GM10266 (cell line): ENCODE measurements around the gene DRAM1.
A peak's percentile ranks its signal among the peaks of the same experiment; 100 is the strongest.
"Not testable (repeated sequence)": the region's sequence is repeated elsewhere in the genome, so short reads cannot be mapped to it uniquely, and the experiment has no call there.

Experiments
- DNase-seq: peaks from one replicate; pipeline ENCODE4 v3.0.0; 2012; ENCODE audit errors: extremely low spot score
- CTCF ChIP-seq: IDR thresholded peaks from 2 replicates; pipeline ENCODE4 v1.5.1; 2012; ENCODE audit warnings: mild to moderate bottlenecking, low read depth; ENCODE audit not compliant: control insufficient read depth, insufficient read depth; ENCODE audit errors: missing control alignments

The DRAM1 gene

GRCh38 chr12:101915841-101916240 lies 38.5 kb downstream of the DRAM1 start:
- no peak for DNase-seq
- no peak for TF ChIP-seq CTCF

GRCh38 chr12:101918805-101919204 lies 41.4 kb downstream of the DRAM1 start:
- DNase-seq: not testable (repeated sequence)

GRCh38 chr12:101919447-101919846 lies 42.1 kb downstream of the DRAM1 start:
- TF ChIP-seq CTCF: no peak
- no peak for DNase-seq

- TF ChIP-seq CTCF: no peak
- no peak for DNase-seq
Observed at GRCh38 chr12:101920906-101921305, 43.5 kb downstream of the DRAM1 start.

GRCh38 chr12:101923045-101923718 lies 45.8 kb downstream of the DRAM1 start:
- no peak for TF ChIP-seq CTCF
- DNase-seq: peak; percentile 19

GRCh38 chr12:101924618-101925017 lies 47.2 kb downstream of the DRAM1 start:
- no peak for DNase-seq

GRCh38 chr12:101925361-101925760 lies 48.0 kb downstream of the DRAM1 start:
- TF ChIP-seq CTCF: no peak
- DNase-seq: no peak

More at GRCh38 chr12:101924618-101925017, 47.2 kb downstream of the DRAM1 start:
- TF ChIP-seq CTCF: no peak

- no peak for DNase-seq
Observed at GRCh38 chr12:101925935-101926334, 48.6 kb downstream of the DRAM1 start.

More at GRCh38 chr12:101925935-101926334, 48.6 kb downstream of the DRAM1 start:
- no peak for TF ChIP-seq CTCF
